A549 treated with dexamethasone at 1 μM for 4 hours (cell line): ENCODE measurements around the gene ANG. TPM values are rescaled to one million over a fixed set of nuclear protein-coding genes. Genes with fewer than 3 reads are reported as not detected.

Experiments used
- total RNA-seq: library from RNA; stranded (reverse); fragments of 200-300 nt; extraction: Qiagen RNA extraction; gene quantifications from 5 replicates; pipeline ENCODE4 v1.2.3, GENCODE V29; 2022

Gene ANG
- 7.0 to 11.3 TPM (median 9.3 TPM) in 5 replicates for total RNA-seq

GRCh38 chr14:20688167-20688839, at the start of gene ANG:
Gene ANG, plus strand, starts transcription at chr14:20688764. Its CDS starts 4,801 bp downstream, at chr14:20693565.

GRCh38 chr14:20641591-20641990, 47.0 kb upstream of the ANG start, which contains the start of gene OR6S1:
Gene OR6S1, minus strand, starts transcription at chr14:20641691. Its CDS starts 0 bp downstream, at chr14:20641691.

GRCh38 chr14:20683891-20684661, 4.5 kb upstream of the ANG start, which contains the start of gene RNASE4:
Gene RNASE4, plus strand, starts transcription at chr14:20684560. Its CDS starts 14,812 bp downstream, at chr14:20699372.

Other genes starting within 250 kb of the ANG start
- gene OSGEP, start 234.0 kb upstream of the ANG start, total RNA-seq, result 19.5 to 24.1 TPM (median 23.7 TPM) in 5 replicates
- gene APEX1, start 233.5 kb upstream of the ANG start, total RNA-seq, result 251 to 268 TPM (median 260 TPM) in 5 replicates
- 25.5 to 35.2 TPM (median 29.2 TPM) in 5 replicates for gene PIP4P1, start 227.3 kb upstream of the ANG start, total RNA-seq
- 130 to 164 TPM (median 132 TPM) in 5 replicates for gene PNP, start 219.4 kb upstream of the ANG start, total RNA-seq
- gene RNASE10, start 183.2 kb upstream of the ANG start, total RNA-seq, result 0.15 to 0.33 TPM (median 0.22 TPM) in 5 replicates
- not detected in 5 replicates for gene RNASE9, start 127.7 kb upstream of the ANG start, total RNA-seq
- not detected in 5 replicates for gene RNASE11, start 100.8 kb upstream of the ANG start, total RNA-seq
- not detected in 5 replicates for gene RNASE12, start 97.4 kb upstream of the ANG start, total RNA-seq
- not detected in 5 replicates for gene OR6S1, start 47.1 kb upstream of the ANG start, total RNA-seq
- gene RNASE4, start 4.2 kb upstream of the ANG start, total RNA-seq, result 5.4 to 9.5 TPM (median 8.4 TPM) in 5 replicates
- not detected in 5 replicates for gene EDDM3A, start 57.1 kb downstream of the ANG start, total RNA-seq
- not detected in 5 replicates for gene EDDM3B, start 79.6 kb downstream of the ANG start, total RNA-seq
- not detected in 5 replicates for gene RNASE6, start 92.5 kb downstream of the ANG start, total RNA-seq
- 0.15 to 0.45 TPM (median 0.30 TPM) in 5 replicates for gene RNASE1, start 114.1 kb downstream of the ANG start, total RNA-seq
- gene RNASE3, start 202.6 kb downstream of the ANG start, total RNA-seq, result not detected in 5 replicates